GM12892 (cell line): ENCODE data around the gene DNAJC13.

Experiments used
- POLR2A ChIP-seq: IDR thresholded peaks from 2 replicates; pipeline ENCODE4 v1.6.1; 2011; ENCODE audit warnings: low read depth, low read length, control low read depth
- POLR2AphosphoS5 ChIP-seq: IDR thresholded peaks from 2 replicates; pipeline ENCODE4 v1.6.1; 2011; ENCODE audit warnings: low read depth, low read length, control low read depth

- TF ChIP-seq POLR2A = no peak
- TF ChIP-seq POLR2AphosphoS5 = no peak
These were observed 170.1 kb downstream of the DNAJC13 start for GRCh38 chr3:132587401-132587800.
